ENCODE measurements around the gene NUPR1. TPM values are rescaled to one million over a fixed set of nuclear protein-coding genes. Genes with fewer than 3 reads are reported as not detected.
A peak's percentile ranks its signal among the peaks of the same experiment; 100 is the strongest.
"Not testable (repeated sequence)": the region's sequence is repeated elsewhere in the genome, so short reads cannot be mapped to it uniquely, and the experiment has no call there.

The NUPR1 gene
- total RNA-seq, 3 donors from 2014 or later (not counting 1 experiment from before 2014, with no cell fraction given), result not detected

- TF ChIP-seq, protein P1, sequence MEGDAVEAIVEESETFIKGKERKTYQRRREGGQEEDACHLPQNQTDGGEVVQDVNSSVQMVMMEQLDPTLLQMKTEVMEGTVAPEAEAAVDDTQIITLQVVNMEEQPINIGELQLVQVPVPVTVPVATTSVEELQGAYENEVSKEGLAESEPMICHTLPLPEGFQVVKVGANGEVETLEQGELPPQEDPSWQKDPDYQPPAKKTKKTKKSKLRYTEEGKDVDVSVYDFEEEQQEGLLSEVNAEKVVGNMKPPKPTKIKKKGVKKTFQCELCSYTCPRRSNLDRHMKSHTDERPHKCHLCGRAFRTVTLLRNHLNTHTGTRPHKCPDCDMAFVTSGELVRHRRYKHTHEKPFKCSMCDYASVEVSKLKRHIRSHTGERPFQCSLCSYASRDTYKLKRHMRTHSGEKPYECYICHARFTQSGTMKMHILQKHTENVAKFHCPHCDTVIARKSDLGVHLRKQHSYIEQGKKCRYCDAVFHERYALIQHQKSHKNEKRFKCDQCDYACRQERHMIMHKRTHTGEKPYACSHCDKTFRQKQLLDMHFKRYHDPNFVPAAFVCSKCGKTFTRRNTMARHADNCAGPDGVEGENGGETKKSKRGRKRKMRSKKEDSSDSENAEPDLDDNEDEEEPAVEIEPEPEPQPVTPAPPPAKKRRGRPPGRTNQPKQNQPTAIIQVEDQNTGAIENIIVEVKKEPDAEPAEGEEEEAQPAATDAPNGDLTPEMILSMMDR (IDR thresholded peaks at IDR 0.05), result no peak
- peaks cover 38 to 70% of the 10 kb centered on the region in 2 donors for H3K4me1 Mint-ChIP-seq
- H3K9me3 ChIP-seq (ENCODE audit: control insufficient read depth, insufficient read depth, low read length), result no peaks in the 10 kb centered on the region
- H3K36me3 ChIP-seq (ENCODE audit: control insufficient read depth, insufficient read depth, low read length), result peaks cover 21% of the 10 kb centered on the region
- H3K27me3 ChIP-seq (ENCODE audit: control insufficient read depth, insufficient read depth, low read length), result no peaks in the 10 kb centered on the region
- H3K27ac ChIP-seq (ENCODE audit: low read length), result peak overlapping the region; percentile 96
- H3K9me3 Mint-ChIP-seq, result no peaks in the 10 kb centered on the region
- DNase-seq (peak in 1 of 2 donors; percentile 44), ATAC-seq (no peak)
- H3K27ac Mint-ChIP-seq, result peak overlapping the region; percentile 98 to 100
- peaks cover 74% of the 10 kb centered on the region for H3K4me1 ChIP-seq (ENCODE audit: control insufficient read depth, insufficient read depth, low read length)
- H3K27me3 Mint-ChIP-seq (ENCODE audit: low read depth in 2 of 2), result no peaks in the 10 kb centered on the region
- WGBS (ENCODE audit: insufficient coverage), result 2% methylated on average over 42 of the region's 42 CpGs
- no peaks in the 10 kb centered on the region for H3K36me3 Mint-ChIP-seq
- intact Hi-C loops (cut with micrococcal nuclease), result loop anchor here (10.0 kb wide), 1 partner anchor 187 kb away; no protein-coding TSS in a partner anchor
- H3K4me3 ChIP-seq (ENCODE audit: low read length), result peak overlapping the region; percentile 83
- peak overlapping the region; percentile 97 for H3K4me3 Mint-ChIP-seq
Measured at GRCh38 chr16:28491230-28491969, 47.4 kb downstream of the NUPR1 start.

GRCh38 chr16:28486266-28486665 lies 52.5 kb downstream of the NUPR1 start:
- Histone ChIP-seq H3K36me3 (ENCODE audit: control insufficient read depth, insufficient read depth, low read length) (peaks cover 46% of the 10 kb centered on the region), H3K27ac (ENCODE audit: low read length) (no peak overlapping the region), H3K27me3 (ENCODE audit: control insufficient read depth, insufficient read depth, low read length) (no peaks in the 10 kb centered on the region), H3K4me3 (ENCODE audit: low read length) (no peak overlapping the region), H3K4me1 (ENCODE audit: control insufficient read depth, insufficient read depth, low read length) (peaks cover 29% of the 10 kb centered on the region), H3K9me3 (ENCODE audit: control insufficient read depth, insufficient read depth, low read length) (no peaks in the 10 kb centered on the region)
- Mint-ChIP-seq H3K4me1 (peaks cover 7 to 32% of the 10 kb centered on the region in 2 donors), H3K27ac (peak overlapping the region in 1 of 2 donors; percentile 73), H3K4me3 (no peak overlapping the region), H3K36me3 (no peaks in the 10 kb centered on the region), H3K9me3 (no peaks in the 10 kb centered on the region), H3K27me3 (ENCODE audit: low read depth in 2 of 2) (no peaks in the 10 kb centered on the region)
- intact Hi-C loops (cut with micrococcal nuclease), result no loop called here
- ATAC-seq (no peak), DNase-seq (no peak)
- WGBS (ENCODE audit: insufficient coverage), result 98% methylated on average over 5 of the region's 5 CpGs
- TF ChIP-seq, protein P1 (IDR thresholded peaks at IDR 0.05), result no peak

DNA sequence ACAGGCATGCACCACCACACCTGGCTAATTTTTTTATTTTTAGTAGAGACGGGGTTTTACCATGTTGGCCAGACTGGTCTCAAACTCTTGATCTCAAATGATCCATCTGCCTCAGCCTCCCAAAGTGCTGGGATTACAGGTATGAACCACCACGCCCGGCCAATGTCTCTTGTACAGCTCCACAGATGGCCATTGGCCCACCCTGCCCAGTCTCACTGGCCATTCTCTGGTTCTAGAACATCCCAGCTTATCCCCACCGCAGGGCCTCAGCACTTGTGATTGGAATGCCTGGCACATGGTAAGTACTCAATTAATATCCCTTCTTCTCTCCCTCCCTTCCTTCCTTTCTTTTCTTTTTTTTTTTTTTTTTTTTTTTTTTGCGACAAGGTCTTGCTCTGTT lies 55.4 kb downstream of the NUPR1 start:
- H3K27me3 ChIP-seq (ENCODE audit: control insufficient read depth, insufficient read depth, low read length); DNase-seq; H3K4me1 ChIP-seq (ENCODE audit: control insufficient read depth, insufficient read depth, low read length); H3K9me3 ChIP-seq (ENCODE audit: control insufficient read depth, insufficient read depth, low read length); ATAC-seq; H3K9me3 Mint-ChIP-seq; H3K4me3 Mint-ChIP-seq; H3K27ac ChIP-seq (ENCODE audit: low read length); H3K4me3 ChIP-seq (ENCODE audit: low read length); H3K36me3 Mint-ChIP-seq; intact Hi-C loops (cut with micrococcal nuclease); H3K27me3 Mint-ChIP-seq (ENCODE audit: low read depth in 2 of 2): not testable (repeated sequence)
- Mint-ChIP-seq H3K4me1 (peaks cover 0 to 17% of the 10 kb centered on the region in 2 donors), H3K27ac (peak overlapping the region; percentile 31 to 48)
- H3K36me3 ChIP-seq (ENCODE audit: control insufficient read depth, insufficient read depth, low read length), result peaks cover 58% of the 10 kb centered on the region
- 94% methylated on average over 5 of the region's 5 CpGs for WGBS (ENCODE audit: insufficient coverage)

Other genes starting within 250 kb of the NUPR1 start
- gene SBK1, start 246.4 kb downstream of the NUPR1 start, total RNA-seq, result 10 to 100 TPM; 59.3 to 60.9 (median 59.8) TPM
- 1 to 10 TPM in 2 of 3 donors, not detected in 1; 4.1 to 5.7 TPM for gene NPIPB6, start 175.5 kb downstream of the NUPR1 start, total RNA-seq
- 10 to 100 TPM; 28.4 to 64.6 (median 30.4) TPM for gene EIF3CL, start 135.1 kb downstream of the NUPR1 start, total RNA-seq
- gene NPIPB7, start 66.6 kb downstream of the NUPR1 start, total RNA-seq, result not detected
- gene CLN3, start 46.9 kb downstream of the NUPR1 start, total RNA-seq, result 10 to 100 TPM; 71.1 to 85.3 (median 84.7) TPM
- gene APOBR, start 44.3 kb downstream of the NUPR1 start, total RNA-seq, result 10 to 100 TPM; 64.9 to 84.8 (median 83.0) TPM
- gene IL27, start 32.1 kb downstream of the NUPR1 start, total RNA-seq, result not detected
- gene SGF29, start 14.9 kb upstream of the NUPR1 start, total RNA-seq, result 10 to 100 TPM; 31.6 to 45.1 (median 43.1) TPM
- under 1 TPM in 1 of 3 donors, not detected in 2; 0.40 TPM for gene SULT1A2, start 58.1 kb upstream of the NUPR1 start, total RNA-seq
- gene SULT1A1, start 71.1 kb upstream of the NUPR1 start, total RNA-seq, result 10 to 100 TPM in 1 of 3 donors, 1 to 10 TPM in 2; 5.7 to 15.8 (median 7.8) TPM
- 1 to 10 TPM in 1 of 3 donors, under 1 TPM in 1, not detected in 1; 0.19 to 3.7 TPM for gene NPIPB8, start 99.1 kb upstream of the NUPR1 start, total RNA-seq
- 100 to 1,000 TPM; 231 to 288 (median 244) TPM for gene EIF3C, start 172.5 kb upstream of the NUPR1 start, total RNA-seq
- 10 to 100 TPM; 11.7 to 13.7 (median 12.2) TPM for gene NPIPB9, start 212.8 kb upstream of the NUPR1 start, total RNA-seq